MM.1S (cell line): ENCODE results near the gene MLH3.

Source experiments
- DNase-seq: peaks from one replicate; pipeline ENCODE4 v3.0.0-alpha.2; 2015
- H2AFZ ChIP-seq: fragments of 300-600 bp; sonication (generic); 2 replicates; pipeline ENCODE4 v1.6.0; 2016; ENCODE audit warnings: antibody characterized with exemption, low read length
- H3F3A ChIP-seq: fragments of 300-600 bp; sonication (generic); 2 replicates; pipeline ENCODE4 v1.6.1; 2016; ENCODE audit warnings: mild to moderate bottlenecking, antibody characterized with exemption, low read length, moderate library complexity, mixed read lengths; ENCODE audit not compliant: insufficient read depth
- H3K27ac ChIP-seq: fragments of 300-600 bp; sonication (generic); 2 replicates; pipeline ENCODE4 v1.5.1; 2016; ENCODE audit warnings: mild to moderate bottlenecking, low read length
- H3K27me3 ChIP-seq: fragments of 300-600 bp; sonication (generic); replicated peaks from 2 replicates; pipeline ENCODE4 v1.6.0; 2016; ENCODE audit warnings: low read length; ENCODE audit not compliant: insufficient read depth
- H3K36me3 ChIP-seq: fragments of 300-600 bp; sonication (generic); replicated peaks from 2 replicates; pipeline ENCODE4 v1.6.1; 2016; ENCODE audit warnings: mild to moderate bottlenecking, low read length, mixed read lengths; ENCODE audit not compliant: insufficient read depth
- H3K4me1 ChIP-seq: fragments of 300-600 bp; sonication (generic); 2 replicates; pipeline ENCODE4 v1.6.1; 2016; ENCODE audit warnings: low read length, mixed read lengths
- H3K4me2 ChIP-seq: fragments of 300-600 bp; sonication (generic); 2 replicates; pipeline ENCODE4 v1.6.0; 2016; ENCODE audit warnings: low read depth, low read length
- H3K4me3 ChIP-seq: fragments of 300-600 bp; sonication (generic); 2 replicates; pipeline ENCODE4 v1.5.1; 2016; ENCODE audit warnings: low read length, mixed read lengths
- H3K79me2 ChIP-seq: fragments of 300-600 bp; sonication (generic); 2 replicates; pipeline ENCODE4 v1.6.1; 2016; ENCODE audit warnings: mixed run types, low read length, mixed read lengths
- H3K9ac ChIP-seq: fragments of 300-600 bp; sonication (generic); 2 replicates; pipeline ENCODE4 v1.6.1; 2016; ENCODE audit warnings: low read length, mixed read lengths
- H3K9me2 ChIP-seq: fragments of 300-600 bp; sonication (generic); replicated peaks from 2 replicates; pipeline ENCODE4 v1.6.1; 2016; ENCODE audit warnings: mild to moderate bottlenecking, low read length, mixed read lengths; ENCODE audit not compliant: insufficient read depth
- H3K9me3 ChIP-seq: fragments of 300-600 bp; sonication (generic); replicated peaks from 2 replicates; pipeline ENCODE4 v1.6.1; 2016; ENCODE audit warnings: mild to moderate bottlenecking, low read length, mixed read lengths; ENCODE audit not compliant: insufficient read depth
- H4K20me1 ChIP-seq: fragments of 300-600 bp; sonication (generic); 2 replicates; pipeline ENCODE4 v1.6.1; 2016; ENCODE audit warnings: mild to moderate bottlenecking, low read length, moderate library complexity, mixed read lengths; ENCODE audit not compliant: insufficient read depth
- CTCF ChIP-seq: fragments of 300-600 bp; sonication (generic); IDR thresholded peaks from 2 replicates; pipeline ENCODE4 v1.5.1; 2016; ENCODE audit warnings: antibody characterized with exemption, low read length, mixed read lengths
- EZH2 ChIP-seq: fragments of 300-600 bp; sonication (generic); optimal IDR thresholded peaks from 2 replicates; pipeline ENCODE3; 2017; ENCODE audit warnings: low read depth, mild to moderate bottlenecking, antibody characterized with exemption, low read length, mixed read lengths
- EZH2phosphoT487 ChIP-seq: fragments of 300-600 bp; sonication (generic); IDR thresholded peaks from 2 replicates; pipeline ENCODE4 v1.6.1; 2018; ENCODE audit warnings: antibody characterized with exemption, low read length

MLH3 gene

GRCh38 chr14:75063013-75063412, 11.7 kb upstream of the MLH3 start:
- Histone ChIP-seq H3K4me1 (no peaks in the 10 kb centered on the region), H3K36me3 (no peaks in the 10 kb centered on the region), H3K4me3 (peak overlapping the region; percentile 83), H3K9me3 (no peaks in the 10 kb centered on the region), H3K27me3 (no peaks in the 10 kb centered on the region), H3F3A (no peaks in the 10 kb centered on the region), H3K9me2 (no peaks in the 10 kb centered on the region), H3K79me2 (peaks cover 13% of the 10 kb centered on the region), H3K27ac (0 out of 2 replicates have a peak overlapping the region, but pooled peaks have one; percentile 21), H3K4me2 (peak overlapping the region; percentile 85), H2AFZ (peak overlapping the region; percentile 80; the same call in 1 of the 2 replicates), H4K20me1 (no peaks in the 10 kb centered on the region), H3K9ac (peak overlapping the region; percentile 82)
- TF ChIP-seq CTCF (no peak), EZH2phosphoT487 (no peak), EZH2 (no peak)
- DNase-seq = peak; percentile 6

DNA sequence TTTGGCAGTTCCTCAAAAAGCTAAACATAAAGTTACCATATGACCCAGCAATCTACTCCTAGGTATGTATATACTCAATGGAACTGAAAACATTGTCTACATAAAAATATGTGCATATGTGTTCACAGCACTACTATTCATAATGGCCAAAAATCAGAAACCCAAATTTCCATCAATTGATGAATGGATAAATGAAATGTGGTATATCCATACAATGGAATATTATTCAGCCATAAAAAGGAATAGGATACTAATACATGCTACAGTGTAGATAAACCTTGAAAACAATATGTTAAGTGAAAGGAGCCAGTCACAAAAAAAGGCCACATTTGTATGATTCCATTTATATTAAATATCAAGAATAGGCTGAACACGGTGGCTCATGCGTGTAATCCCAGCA, 9.2 kb upstream of the MLH3 start:
- TF ChIP-seq CTCF (no peak), EZH2phosphoT487 (no peak), EZH2 (no peak)
- Histone ChIP-seq H3K4me2 (no peak overlapping the region), H3K9me3 (no peaks in the 10 kb centered on the region), H3K4me1 (no peaks in the 10 kb centered on the region), H3K36me3 (no peaks in the 10 kb centered on the region), H3K79me2 (peaks cover 13% of the 10 kb centered on the region), H3F3A (no peaks in the 10 kb centered on the region), H3K27me3 (no peaks in the 10 kb centered on the region), H2AFZ (no peak overlapping the region), H4K20me1 (no peaks in the 10 kb centered on the region), H3K27ac (no peak overlapping the region), H3K9me2 (no peaks in the 10 kb centered on the region), H3K4me3 (no peak overlapping the region), H3K9ac (no peak overlapping the region)
- DNase-seq = no peak

GRCh38 chr14:75059642-75060041, 8.4 kb upstream of the MLH3 start:
- Histone ChIP-seq H3K9me3 (no peaks in the 10 kb centered on the region), H2AFZ (no peak overlapping the region), H3K27me3 (no peaks in the 10 kb centered on the region), H3K4me3 (no peak overlapping the region), H3K27ac (no peak overlapping the region), H4K20me1 (no peaks in the 10 kb centered on the region), H3K9ac (no peak overlapping the region), H3F3A (no peaks in the 10 kb centered on the region), H3K9me2 (no peaks in the 10 kb centered on the region), H3K79me2 (peaks cover 13% of the 10 kb centered on the region), H3K4me2 (no peak overlapping the region), H3K4me1 (no peaks in the 10 kb centered on the region), H3K36me3 (no peaks in the 10 kb centered on the region)
- no peak for DNase-seq
- TF ChIP-seq EZH2phosphoT487 (no peak), CTCF (no peak), EZH2 (no peak)
